Measurements from ENCODE around the gene COL24A1.

The COL24A1 gene

DNA sequence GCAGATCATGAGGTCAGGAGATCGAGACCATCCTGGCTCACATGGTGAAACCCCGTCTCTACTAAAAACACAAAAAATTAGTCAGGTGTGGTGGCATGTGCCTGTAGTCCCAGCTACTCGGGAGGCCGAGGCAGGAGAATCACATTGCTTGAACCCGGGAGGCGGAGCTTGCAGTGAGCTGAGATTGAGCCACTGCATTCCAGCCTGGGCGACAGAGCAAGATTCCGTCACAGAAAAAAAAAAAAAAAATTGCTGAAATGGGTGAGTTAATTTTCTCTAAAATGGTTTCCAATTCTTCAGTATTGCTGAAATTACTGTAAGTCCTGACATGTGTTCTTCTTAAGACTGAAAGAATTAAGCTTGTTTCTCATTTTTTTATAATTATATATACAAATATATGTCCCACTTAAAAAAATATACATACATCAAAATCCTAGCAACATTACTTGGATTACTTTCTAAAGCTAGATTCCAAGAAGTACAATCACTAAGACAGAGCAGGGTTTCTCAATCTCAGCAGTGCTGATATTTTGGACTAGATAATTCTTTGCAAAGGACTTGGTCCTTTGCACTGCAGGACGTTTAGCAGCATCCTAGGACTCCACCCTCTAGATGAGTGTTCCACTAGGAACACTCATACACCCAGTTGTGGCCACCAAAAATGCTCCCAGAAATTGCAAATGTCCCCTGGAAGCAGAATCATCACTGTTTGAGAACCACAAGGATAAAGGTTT is 473.1 kb downstream of the COL24A1 start:
- no peak for DNase-seq (ENCODE audit: low spot score)

DNA sequence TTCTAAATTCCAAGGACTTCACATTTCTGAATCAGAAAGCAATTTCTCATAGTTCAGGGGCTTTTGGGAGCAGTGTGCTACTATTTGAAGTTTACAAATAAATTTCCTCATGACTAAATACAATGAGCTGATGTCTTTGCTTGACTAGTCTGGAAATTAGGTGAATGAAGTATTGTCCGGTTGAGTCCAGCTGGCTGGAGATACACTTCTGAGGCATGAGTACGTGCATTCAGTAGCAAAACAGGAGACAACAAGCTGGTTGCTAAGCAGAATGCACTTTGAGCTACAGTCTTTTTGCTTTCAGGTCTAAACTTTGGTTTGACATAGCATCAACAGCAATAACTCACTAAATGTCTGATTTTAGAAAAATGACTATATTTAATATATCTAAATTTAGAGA is 475.5 kb downstream of the COL24A1 start:
- DNase-seq (ENCODE audit: low spot score): no peak
